Gastrocnemius medialis (tissue), 4 donors: ENCODE measurements around the gene SPEN. TPM values are rescaled to one million over a fixed set of nuclear protein-coding genes. Genes with fewer than 3 reads are reported as not detected.
A peak's percentile ranks its signal among the peaks of the same experiment; 100 is the strongest.

Experiments used
- ATAC-seq, 2 donors: fragments of 150-250 bp; one replicate each; pipeline ENCODE4 v1.9.1; 2016
- DNase-seq, 2 donors: peaks; one replicate each; pipeline ENCODE4 v3.0.0-alpha.2; 2019
- H3K27ac ChIP-seq, 4 donors: fragments of 200-600 bp; sonication (generic); 1 replicate in 1 of 4; 2 replicates in 3 of 4; pipeline ENCODE4 v1.5.1; 2016 to 2018; ENCODE audit warnings: mild to moderate bottlenecking in 2 of 4, moderate library complexity in 1 of 4
- H3K27me3 ChIP-seq, 3 donors: fragments of 200-600 bp; sonication (generic) in 2 of 3; 1 replicate in 1 of 3; 2 replicates in 2 of 3; pipeline versions ENCODE4 v1.5.1 to v1.6.0; 2016 to 2019; ENCODE audit warnings: mild to moderate bottlenecking in 1 of 3, moderate library complexity in 1 of 3
- H3K36me3 ChIP-seq, 2 donors: fragments of 200-600 bp; sonication (generic) in 1 of 2; one replicate each; pipeline ENCODE4 v1.5.1; 2017 to 2018
- H3K4me1 ChIP-seq, 2 donors: fragments of 200-600 bp; sonication (generic) in 1 of 2; one replicate each; pipeline ENCODE4 v1.5.1; 2016 to 2017; ENCODE audit warnings: mild to moderate bottlenecking in 2 of 2
- H3K4me3 ChIP-seq, 4 donors: fragments of 200-600 bp; sonication (generic) in 3 of 4; 1 replicate in 1 of 4; 2 replicates in 3 of 4; pipeline ENCODE4 v1.5.1; 2016 to 2019; ENCODE audit warnings: mild to moderate bottlenecking in 2 of 4
- H3K9me3 ChIP-seq, 3 donors: fragments of 200-600 bp; sonication (generic) in 2 of 3; 1 replicate in 1 of 3; 2 replicates in 2 of 3; pipeline ENCODE4 v1.5.1; 2016 to 2019
- CTCF ChIP-seq, 5 experiments: fragments of 450-650 bp in 3 of 5; fragments of 200-600 bp in 2 of 5; sonication (generic) in 2 of 5; IDR thresholded peaks in 4 of 5; conservative IDR thresholded peaks in 1 of 5; 1 replicate in 4 of 5; 2 replicates in 1 of 5; pipeline ENCODE4 v1.5.1; 2016 to 2019; ENCODE audit warnings: antibody characterized with exemption in 5 of 5, mild to moderate bottlenecking in 3 of 5, moderate library complexity in 3 of 5
- POLR2A ChIP-seq, 2 donors: fragments of 450-650 bp; IDR thresholded peaks; one replicate each; pipeline ENCODE4 v1.6.1; 2017; ENCODE audit warnings: antibody characterized with exemption in 2 of 2, mild to moderate bottlenecking in 2 of 2, moderate library complexity in 2 of 2
- in situ Hi-C, 4 donors: fragments of 200-750 bp; cut with MboI; loops; one replicate each; pipeline versions ENCODE4 v1.15.0 to v1.8.0; 2017; ENCODE audit warnings: low sequenced_read_pairs in 4 of 4
- intact Hi-C: fragments of 100-400 bp; cut with DNase I; formaldehyde crosslinking; loops from one replicate; pipeline ENCODE4 v1.15.1; 2023; ENCODE audit warnings: low total_unique reads
- total RNA-seq, 4 donors: library from RNA; depleted of rRNA; stranded (reverse); fragments of >200 nt; gene quantifications; one replicate each; pipeline versions ENCODE4 v1.1.0 to v1.2.3, GENCODE V29; 2016

Gene SPEN
- total RNA-seq, 4 donors from 2014 or later: 21.7 to 55.5 (median 38.0) TPM

DNA sequence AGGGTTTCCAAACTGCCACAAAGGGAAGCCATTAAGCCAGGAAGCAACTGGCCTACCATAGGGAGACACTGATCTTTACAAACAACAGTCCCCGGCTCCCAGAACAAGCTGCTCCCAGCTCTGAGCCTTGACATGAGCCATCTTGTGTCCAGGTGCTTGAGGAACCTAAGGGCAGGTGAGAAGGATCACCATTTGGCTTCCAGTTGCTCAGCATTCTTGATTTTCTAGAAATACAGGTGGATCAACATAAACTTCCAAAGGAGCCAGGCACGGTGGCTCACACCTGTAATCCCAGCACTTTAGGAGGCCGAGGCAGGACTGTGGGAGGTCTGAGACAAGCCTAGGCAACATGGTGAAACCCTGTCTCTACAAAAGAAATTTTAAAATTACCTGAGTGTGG, 106.8 kb downstream of the SPEN start:
- TF ChIP-seq CTCF (IDR thresholded peaks at IDR 0.05 in 4 of 5, conservative IDR thresholded peaks at IDR 0.05 in 1 of 5) (no peak), POLR2A (IDR thresholded peaks at IDR 0.05) (no peak)
- Histone ChIP-seq H3K4me3 (no peak overlapping the region), H3K9me3 (no peaks in the 10 kb centered on the region), H3K27ac (peak overlapping the region in 2 of 4 donors; percentile 7 to 20), H3K36me3 (no peaks in the 10 kb centered on the region), H3K27me3 (no peaks in the 10 kb centered on the region), H3K4me1 (peaks cover 64 to 67% of the 10 kb centered on the region in 2 donors)
- intact Hi-C loops (no loop called here), in situ Hi-C loops (loop anchor here in 1 of 4 donors (25.0 kb wide), 1 partner anchor 142 kb away; the partner anchor contains the start of gene UQCRHL)
- no peak for DNase-seq
- ATAC-seq: no peak

- TF ChIP-seq POLR2A (IDR thresholded peaks at IDR 0.05) (no peak), CTCF (IDR thresholded peaks at IDR 0.05 in 4 of 5, conservative IDR thresholded peaks at IDR 0.05 in 1 of 5) (no peak)
- no peak for ATAC-seq
- peaks cover 52 to 54% of the 10 kb centered on the region in 2 donors for H3K4me1 ChIP-seq
- no peaks in the 10 kb centered on the region for H3K36me3 ChIP-seq
- H3K9me3 ChIP-seq: no peaks in the 10 kb centered on the region
- DNase-seq: no peak
- H3K27ac ChIP-seq: no peak overlapping the region
- intact Hi-C loops (no loop called here), in situ Hi-C loops (loop anchor here in 1 of 4 donors (25.0 kb wide), 1 partner anchor 143 kb away; the partner anchor contains the start of gene UQCRHL)
- no peak overlapping the region for H3K4me3 ChIP-seq
- no peaks in the 10 kb centered on the region for H3K27me3 ChIP-seq
These were observed 108.0 kb downstream of the SPEN start for GRCh38 chr1:15955552-15955951.

DNA sequence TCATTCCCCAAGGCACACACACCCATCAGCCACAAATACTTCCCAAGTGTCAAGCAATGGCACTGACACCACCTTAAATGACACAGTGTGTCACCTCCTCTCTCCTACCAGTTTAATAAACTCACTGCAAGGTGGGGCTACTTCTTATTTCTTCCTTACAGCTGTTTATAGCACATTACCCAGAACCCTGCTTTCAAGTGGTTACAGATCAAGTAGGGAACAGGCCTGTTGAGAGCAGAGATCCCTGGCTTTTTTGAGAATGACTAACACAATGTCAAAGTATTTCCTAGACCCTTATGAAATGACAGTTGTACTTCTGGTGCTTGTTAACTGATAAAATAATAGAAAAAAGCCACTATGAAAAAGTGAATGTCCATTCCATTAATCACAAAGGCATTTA, 108.6 kb downstream of the SPEN start:
- in situ Hi-C loops: loop anchor here in 1 of 4 donors (25.0 kb wide), 1 partner anchor 144 kb away; the partner anchor contains the start of gene UQCRHL
- no peaks in the 10 kb centered on the region for H3K36me3 ChIP-seq
- H3K27me3 ChIP-seq: no peaks in the 10 kb centered on the region
- no peak for TF ChIP-seq POLR2A (IDR thresholded peaks at IDR 0.05)
- no peak for TF ChIP-seq CTCF (IDR thresholded peaks at IDR 0.05 in 4 of 5, conservative IDR thresholded peaks at IDR 0.05 in 1 of 5)
- no peaks in the 10 kb centered on the region for H3K9me3 ChIP-seq
- intact Hi-C loops: no loop called here
- no peak overlapping the region for H3K4me3 ChIP-seq
- no peak for ATAC-seq
- H3K4me1 ChIP-seq: peaks cover 46 to 49% of the 10 kb centered on the region in 2 donors
- no peak for DNase-seq
- H3K27ac ChIP-seq: no peak overlapping the region

DNA sequence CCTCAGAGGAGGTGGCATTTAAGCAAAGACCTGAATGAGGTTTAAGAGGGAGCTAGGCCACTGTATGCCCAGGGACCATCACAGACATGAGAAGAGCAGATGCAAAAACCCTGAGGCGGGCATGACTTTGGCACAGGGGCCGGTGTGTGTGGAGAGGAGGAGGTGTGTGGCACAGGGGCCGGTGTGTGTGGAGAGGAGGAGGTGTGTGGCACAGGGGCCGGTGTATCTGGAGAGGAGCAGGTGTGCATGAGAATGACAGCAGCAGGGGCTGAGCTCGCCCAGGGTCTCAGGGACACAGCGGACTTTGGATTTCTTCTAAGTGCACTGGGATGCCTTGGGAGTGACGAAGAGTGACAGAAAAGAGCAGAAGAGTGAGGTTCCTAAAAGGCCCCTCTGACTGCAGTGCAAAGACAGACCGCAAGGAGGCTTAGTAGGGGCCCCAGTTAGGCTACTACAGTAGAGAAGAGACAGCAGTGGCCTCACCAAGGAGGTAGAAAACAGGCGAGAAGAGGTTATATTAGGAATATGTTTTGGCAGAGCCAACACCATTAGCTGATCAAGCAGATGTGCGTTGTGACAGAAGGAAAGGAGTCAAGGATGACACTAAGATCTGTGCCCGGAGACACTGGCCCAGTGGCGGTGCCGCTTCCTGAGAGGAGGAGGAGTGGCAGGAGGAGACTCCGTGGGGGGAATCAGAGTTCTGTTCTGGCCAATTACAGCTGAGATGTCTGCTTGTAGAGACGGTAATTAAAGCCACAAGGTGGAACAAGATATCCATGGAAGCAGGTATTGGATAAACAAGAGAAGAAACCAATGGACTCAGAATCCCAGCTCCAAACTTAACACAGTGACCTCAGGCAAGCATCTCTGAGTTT, 110.0 kb downstream of the SPEN start:
- Histone ChIP-seq H3K27me3 (no peaks in the 10 kb centered on the region), H3K36me3 (no peaks in the 10 kb centered on the region), H3K27ac (no peak overlapping the region), H3K4me1 (peaks cover 33 to 38% of the 10 kb centered on the region in 2 donors), H3K4me3 (no peak overlapping the region), H3K9me3 (no peaks in the 10 kb centered on the region)
- no peak for DNase-seq
- intact Hi-C loops: no loop called here
- in situ Hi-C loops: loop anchor here in 1 of 4 donors (25.0 kb wide), 1 partner anchor 145 kb away; the partner anchor contains the start of gene UQCRHL
- TF ChIP-seq POLR2A (IDR thresholded peaks at IDR 0.05) (no peak), CTCF (IDR thresholded peaks at IDR 0.05 in 4 of 5, conservative IDR thresholded peaks at IDR 0.05 in 1 of 5) (peak in 1 of 5 experiments; percentile 11)
- no peak for ATAC-seq
